Prostate gland (tissue), 2 donors: Measurements from ENCODE around the gene ZNF385D. TPM values are rescaled to one million over a fixed set of nuclear protein-coding genes. Genes with fewer than 3 reads are reported as not detected.

Experiments used
- DNase-seq: peaks from one replicate; pipeline ENCODE4 v3.0.0-alpha.2; 2019; ENCODE audit warnings: low spot score
- H3K27ac ChIP-seq, 2 donors: fragments of 200-600 bp; sonication (generic); 2 replicates each; pipeline ENCODE4 v1.5.1; 2017 to 2019
- H3K27me3 ChIP-seq: fragments of 200-600 bp; sonication (generic); replicated peaks from 2 replicates; pipeline ENCODE4 v1.5.1; 2019; ENCODE audit not compliant: insufficient read depth
- H3K36me3 ChIP-seq, 2 donors: fragments of 200-600 bp; sonication (generic); 1 replicate in 1 of 2; 2 replicates in 1 of 2; pipeline versions ENCODE4 v1.5.1 to v1.8.1; 2017 to 2019
- H3K4me1 ChIP-seq: fragments of 200-600 bp; sonication (generic); replicated peaks from 2 replicates; pipeline ENCODE4 v1.5.1; 2019
- H3K4me3 ChIP-seq, 2 donors: fragments of 200-600 bp; sonication (generic); 2 replicates each; pipeline ENCODE4 v1.5.1; 2017 to 2019
- H3K9me3 ChIP-seq: fragments of 200-600 bp; sonication (generic); 2 replicates; pipeline ENCODE4 v1.5.1; 2017
- CTCF ChIP-seq, 4 experiments: fragments of 200-600 bp in 2 of 4; fragments of 450-650 bp in 2 of 4; sonication (generic) in 2 of 4; IDR thresholded peaks; 1 replicate in 3 of 4; 2 replicates in 1 of 4; pipeline ENCODE4 v1.5.1; 2016 to 2019; ENCODE audit warnings: antibody characterized with exemption in 4 of 4, mild to moderate bottlenecking in 2 of 4, moderate library complexity in 2 of 4
- POLR2A ChIP-seq: fragments of 450-650 bp; IDR thresholded peaks from one replicate; pipeline ENCODE4 v1.6.1; 2016; ENCODE audit warnings: antibody characterized with exemption, mild to moderate bottlenecking
- POLR2AphosphoS5 ChIP-seq: sonication (generic); formaldehyde crosslinking; IDR thresholded peaks from one replicate; pipeline ENCODE4 v1.6.1; 2017; ENCODE audit warnings: antibody characterized with exemption
- WGBS: methylation state at CpG from one replicate; pipeline ENCODE4 v1.1.5; 2018; 5-methylcytosine and 5-hydroxymethylcytosine counted together
- intact Hi-C: fragments of 100-400 bp; cut with DNase I; formaldehyde crosslinking; loops from one replicate; pipeline ENCODE4 v1.14.2; 2022
- total RNA-seq, 2 donors: library from RNA; depleted of rRNA; stranded (reverse); fragments of >200 nt; gene quantifications; one replicate each; pipeline ENCODE4 v1.1.0, GENCODE V29; 2016

ZNF385D gene
- total RNA-seq, 2 donors from 2014 or later = 1.0 to 5.9 TPM

GRCh38 chr3:21785765-21786437 lies 34.9 kb upstream of the ZNF385D start:
- intact Hi-C loops = no loop called here
- no peaks in the 10 kb centered on the region for H3K9me3 ChIP-seq
- WGBS = 20% methylated on average over 8 of the region's 8 CpGs
- H3K4me1 ChIP-seq = no peaks in the 10 kb centered on the region
- TF ChIP-seq CTCF (IDR thresholded peaks at IDR 0.05) (no peak), POLR2AphosphoS5 (peak; percentile 47)
- H3K27ac ChIP-seq = peak overlapping the region in 1 of 2 donors; percentile 10
- peak; percentile 22 for DNase-seq
- no peak overlapping the region for H3K4me3 ChIP-seq
- no peaks in the 10 kb centered on the region for H3K27me3 ChIP-seq
- H3K36me3 ChIP-seq = no peaks in the 10 kb centered on the region

- TF ChIP-seq POLR2AphosphoS5 (no peak), POLR2A (no peak), CTCF (IDR thresholded peaks at IDR 0.05) (no peak)
- Histone ChIP-seq H3K36me3 (no peaks in the 10 kb centered on the region), H3K27ac (no peak overlapping the region), H3K9me3 (no peaks in the 10 kb centered on the region), H3K27me3 (no peaks in the 10 kb centered on the region), H3K4me1 (no peaks in the 10 kb centered on the region), H3K4me3 (no peak overlapping the region)
- no peak for DNase-seq
- 67% methylated on average over 4 of the region's 4 CpGs for WGBS
- intact Hi-C loops = no loop called here
Measured at GRCh38 chr3:21783839-21784238, 32.8 kb upstream of the ZNF385D start.

GRCh38 chr3:21781355-21781754 lies 30.3 kb upstream of the ZNF385D start:
- Histone ChIP-seq H3K27ac (no peak overlapping the region), H3K4me3 (no peak overlapping the region), H3K9me3 (no peaks in the 10 kb centered on the region), H3K36me3 (no peaks in the 10 kb centered on the region), H3K27me3 (no peaks in the 10 kb centered on the region), H3K4me1 (no peaks in the 10 kb centered on the region)
- DNase-seq = no peak
- WGBS = 70% methylated on average over 2 of the region's 2 CpGs
- TF ChIP-seq CTCF (IDR thresholded peaks at IDR 0.05) = no peak
- no peak for TF ChIP-seq POLR2AphosphoS5
- no peak for TF ChIP-seq POLR2A
- intact Hi-C loops = no loop called here

- Histone ChIP-seq H3K9me3 (no peaks in the 10 kb centered on the region), H3K27ac (no peak overlapping the region), H3K4me1 (no peaks in the 10 kb centered on the region), H3K36me3 (no peaks in the 10 kb centered on the region), H3K4me3 (no peak overlapping the region), H3K27me3 (no peaks in the 10 kb centered on the region)
- no peak for TF ChIP-seq POLR2AphosphoS5
- no peak for TF ChIP-seq CTCF (IDR thresholded peaks at IDR 0.05)
- no peak for TF ChIP-seq POLR2A
- intact Hi-C loops = no loop called here
- no peak for DNase-seq
- 76% methylated on average over 1 of the region's 1 CpG for WGBS
Measured at GRCh38 chr3:21779909-21780308, 28.9 kb upstream of the ZNF385D start.

- no peaks in the 10 kb centered on the region for H3K9me3 ChIP-seq
- intact Hi-C loops = no loop called here
- no peaks in the 10 kb centered on the region for H3K4me1 ChIP-seq
- TF ChIP-seq CTCF (IDR thresholded peaks at IDR 0.05) (no peak), POLR2A (no peak), POLR2AphosphoS5 (no peak)
- DNase-seq = no peak
- H3K27ac ChIP-seq = no peak overlapping the region
- H3K27me3 ChIP-seq = no peaks in the 10 kb centered on the region
- H3K36me3 ChIP-seq = no peaks in the 10 kb centered on the region
- no peak overlapping the region for H3K4me3 ChIP-seq
- 90% methylated on average over 1 of the region's 1 CpG for WGBS
Measured at GRCh38 chr3:21778715-21779114, 27.7 kb upstream of the ZNF385D start.
